ENCODE measurements around the gene SCRN3.
"Not testable (repeated sequence)": the region's sequence is repeated elsewhere in the genome, so short reads cannot be mapped to it uniquely, and the experiment has no call there.

SCRN3 gene, protein sequence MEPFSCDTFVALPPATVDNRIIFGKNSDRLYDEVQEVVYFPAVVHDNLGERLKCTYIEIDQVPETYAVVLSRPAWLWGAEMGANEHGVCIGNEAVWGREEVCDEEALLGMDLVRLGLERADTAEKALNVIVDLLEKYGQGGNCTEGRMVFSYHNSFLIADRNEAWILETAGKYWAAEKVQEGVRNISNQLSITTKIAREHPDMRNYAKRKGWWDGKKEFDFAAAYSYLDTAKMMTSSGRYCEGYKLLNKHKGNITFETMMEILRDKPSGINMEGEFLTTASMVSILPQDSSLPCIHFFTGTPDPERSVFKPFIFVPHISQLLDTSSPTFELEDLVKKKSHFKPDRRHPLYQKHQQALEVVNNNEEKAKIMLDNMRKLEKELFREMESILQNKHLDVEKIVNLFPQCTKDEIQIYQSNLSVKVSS

GRCh38 chr2:174395284-174395968 is at the start of gene SCRN3:
Gene SCRN3 (plus strand): TSS chr2:174395730. CDS start chr2:174398284, 2,554 bp downstream.
- DNase-seq (ENCODE audit: low spot score): peak; percentile 80

GRCh38 chr2:174350018-174350417 is 45.5 kb upstream of the SCRN3 start:
- no peak for DNase-seq (ENCODE audit: low spot score)

DNA sequence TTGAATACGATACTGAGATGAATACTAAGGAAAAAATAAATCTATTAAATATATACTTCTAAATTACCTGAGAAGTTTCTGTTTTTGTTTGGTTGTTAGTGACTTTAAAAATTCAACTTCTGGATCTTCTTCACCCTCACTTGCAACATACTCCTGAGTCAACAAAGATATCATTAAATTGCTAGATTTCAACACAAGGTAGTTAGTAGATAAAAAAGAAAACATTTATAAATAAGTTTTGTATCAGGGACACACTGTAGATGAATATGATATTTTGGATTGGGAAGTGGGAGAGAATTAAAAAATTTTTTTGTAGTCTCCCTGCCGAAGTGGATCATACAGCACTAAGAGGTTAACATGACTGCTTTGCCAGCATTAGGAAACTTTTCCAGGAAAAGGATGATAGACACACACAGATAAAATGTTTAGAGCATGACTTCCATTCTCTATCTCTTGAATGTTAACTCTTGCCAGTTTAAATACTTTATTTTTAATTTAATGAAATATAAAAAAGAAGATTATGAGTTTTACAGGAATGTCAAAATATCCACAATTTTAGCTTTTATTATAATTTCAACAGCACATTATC is 44.8 kb upstream of the SCRN3 start:
- DNase-seq (ENCODE audit: low spot score): no peak

- DNase-seq (ENCODE audit: low spot score): no peak
Measured at GRCh38 chr2:174353004-174353403, 42.5 kb upstream of the SCRN3 start.

- no peak for DNase-seq (ENCODE audit: low spot score)
Measured at GRCh38 chr2:174356347-174356746, 39.2 kb upstream of the SCRN3 start.

DNA sequence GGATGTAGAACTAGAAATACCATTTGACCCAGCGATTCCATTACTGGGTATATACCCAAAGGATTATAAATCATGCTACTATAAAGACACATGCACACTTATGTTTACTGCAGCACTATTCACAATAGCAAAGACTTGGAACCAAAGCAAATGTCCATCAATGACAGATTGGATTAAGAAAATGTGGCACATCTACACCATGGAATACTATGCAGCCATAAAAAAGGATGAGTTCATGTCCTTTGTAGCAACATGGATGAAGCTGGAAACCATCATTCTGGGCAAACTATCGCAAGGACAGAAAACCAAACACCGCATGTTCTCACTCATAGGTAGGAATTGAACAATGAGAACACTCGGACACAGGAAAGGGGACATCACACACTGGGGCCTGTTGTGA is 35.9 kb upstream of the SCRN3 start:
- DNase-seq (ENCODE audit: low spot score): not testable (repeated sequence)

- no peak for DNase-seq (ENCODE audit: low spot score)
Measured at GRCh38 chr2:174362949-174363348, 32.6 kb upstream of the SCRN3 start.

DNA sequence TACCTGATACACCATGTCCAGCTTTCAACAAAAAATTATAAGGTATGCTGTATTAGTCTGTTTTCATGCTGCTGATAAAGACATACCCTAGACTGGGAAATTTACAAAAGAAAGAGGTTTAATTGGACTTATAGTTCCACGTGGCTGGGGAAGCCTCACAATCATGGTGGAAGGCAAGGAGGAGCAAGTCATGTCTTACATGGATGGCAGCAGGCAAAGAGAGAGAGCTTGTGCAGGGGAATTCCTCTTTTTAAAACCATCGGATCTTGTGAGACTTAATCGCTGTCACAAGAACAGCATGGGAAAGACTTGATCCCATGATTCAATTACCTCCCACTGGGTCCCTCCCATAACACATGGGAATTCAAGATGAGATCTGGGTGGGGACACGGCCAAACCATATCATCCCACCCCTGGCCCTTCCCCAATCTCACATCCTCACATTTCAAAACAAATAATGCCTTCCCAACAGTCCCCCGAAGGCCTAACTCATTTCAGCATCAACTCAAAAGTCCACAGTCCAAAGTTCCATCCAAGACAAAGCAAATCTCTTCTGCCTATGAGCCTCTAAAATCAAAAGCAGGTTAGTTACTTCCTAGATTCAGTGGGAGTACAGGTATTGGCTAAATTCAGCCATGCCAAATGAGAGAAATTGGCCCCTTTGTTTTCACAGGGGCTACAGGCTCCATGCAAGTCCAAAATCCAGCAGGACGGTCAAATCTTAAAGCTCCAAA is 31.9 kb upstream of the SCRN3 start:
- not testable (repeated sequence) for DNase-seq (ENCODE audit: low spot score)

GRCh38 chr2:174364628-174365027 is 30.9 kb upstream of the SCRN3 start:
- DNase-seq (ENCODE audit: low spot score): no peak

GRCh38 chr2:174365571-174365970 is 30.0 kb upstream of the SCRN3 start:
- DNase-seq (ENCODE audit: low spot score): no peak

DNA sequence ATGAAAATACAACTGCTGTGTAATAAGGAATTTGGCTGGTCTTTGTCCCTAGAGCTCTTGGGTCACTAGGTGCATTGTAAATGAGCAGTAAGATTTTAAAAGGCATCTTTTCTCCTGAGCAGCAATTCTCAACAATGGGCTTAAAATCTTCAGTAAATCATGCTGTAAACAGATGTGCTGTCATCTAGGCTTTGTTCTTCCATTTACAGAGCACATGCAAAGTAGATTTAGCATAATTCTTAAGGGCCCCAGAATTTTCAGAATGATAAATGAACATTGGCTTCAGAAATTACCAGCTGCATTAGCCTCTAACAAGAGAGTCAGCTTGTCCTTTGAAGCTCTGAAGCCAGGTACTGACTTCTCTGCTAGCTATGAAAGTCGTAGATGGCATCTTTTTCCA is 26.8 kb upstream of the SCRN3 start:
- no peak for DNase-seq (ENCODE audit: low spot score)

DNA sequence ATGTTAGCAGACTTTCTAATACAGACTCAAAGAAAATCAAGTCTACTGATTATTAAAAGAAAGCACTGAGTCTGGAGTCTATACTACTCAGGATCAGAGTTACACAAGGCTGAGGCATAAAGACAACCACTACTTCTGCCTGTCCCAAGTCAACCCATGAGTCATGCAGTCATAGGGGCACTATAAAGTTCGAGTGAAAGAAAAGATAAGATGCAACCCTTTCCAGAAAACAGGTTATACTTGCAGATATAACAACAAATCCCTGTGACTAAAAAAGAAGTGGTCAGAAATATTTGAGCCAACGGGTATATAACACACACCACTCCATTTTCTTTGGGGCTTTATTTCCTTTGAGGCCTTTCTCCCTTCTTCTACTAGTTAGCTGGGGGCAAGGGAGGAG is 18.6 kb upstream of the SCRN3 start:
- no peak for DNase-seq (ENCODE audit: low spot score)

DNA sequence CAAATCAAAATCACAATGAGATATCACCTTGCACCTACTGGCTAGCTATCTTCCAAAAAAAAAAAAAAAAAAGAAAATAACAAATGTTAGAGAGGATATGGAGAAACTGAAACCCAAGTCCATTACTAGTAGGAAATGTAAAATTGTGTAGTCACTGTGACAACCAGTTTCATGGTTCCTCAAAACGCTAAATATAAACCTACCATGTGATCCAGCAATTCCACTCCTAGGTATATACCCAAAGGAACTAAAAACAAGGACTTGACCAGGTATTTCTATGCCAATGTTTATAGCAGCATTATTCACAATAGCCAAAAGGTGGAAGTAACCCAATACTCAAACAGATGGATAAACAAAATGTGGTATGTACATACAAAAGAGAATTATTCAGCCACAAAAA is 11.7 kb upstream of the SCRN3 start:
- no peak for DNase-seq (ENCODE audit: low spot score)

GRCh38 chr2:174385201-174385600 is 10.3 kb upstream of the SCRN3 start:
- no peak for DNase-seq (ENCODE audit: low spot score)

GRCh38 chr2:174388706-174389105 is 6.8 kb upstream of the SCRN3 start:
- DNase-seq (ENCODE audit: low spot score): not testable (repeated sequence)

- DNase-seq (ENCODE audit: low spot score): no peak
Measured at GRCh38 chr2:174389542-174389941, 6.0 kb upstream of the SCRN3 start.

- DNase-seq (ENCODE audit: low spot score): not testable (repeated sequence)
Measured at GRCh38 chr2:174390303-174390702, 5.2 kb upstream of the SCRN3 start.

GRCh38 chr2:174392706-174393105 is 2.8 kb upstream of the SCRN3 start:
- no peak for DNase-seq (ENCODE audit: low spot score)

DNA sequence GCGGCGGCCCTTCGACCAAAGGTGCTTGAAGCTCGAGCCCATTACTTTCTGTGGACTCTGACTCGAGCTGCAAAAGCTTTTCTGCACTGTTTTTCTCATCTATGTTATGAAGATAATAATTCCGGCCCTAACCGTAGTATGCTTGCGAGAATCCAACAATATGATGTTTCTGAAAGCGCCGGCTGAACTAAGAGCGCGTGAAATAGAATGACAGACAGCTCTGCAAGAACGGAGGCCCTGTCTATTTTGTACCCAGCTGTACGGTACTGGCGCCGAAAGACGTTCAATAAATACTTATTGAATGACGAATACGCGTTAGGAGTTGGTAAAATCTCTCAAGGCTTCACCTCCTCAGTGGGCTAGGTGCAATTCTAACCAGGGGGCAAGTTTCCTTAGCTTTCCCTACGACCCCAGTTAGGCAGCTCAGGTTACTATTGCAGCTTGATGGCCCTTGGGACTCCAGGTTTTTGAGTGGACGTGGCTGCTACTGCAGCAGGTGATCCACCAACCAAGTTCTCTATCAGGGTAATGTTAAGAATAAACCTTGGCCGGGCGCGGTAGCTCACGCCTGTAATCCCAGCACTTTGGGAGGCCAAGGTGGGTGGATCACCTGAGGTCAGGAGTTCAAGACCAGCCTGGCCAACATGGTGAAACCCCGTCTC is 570 bp downstream of the SCRN3 start:
- no peak for DNase-seq (ENCODE audit: low spot score)

DNA sequence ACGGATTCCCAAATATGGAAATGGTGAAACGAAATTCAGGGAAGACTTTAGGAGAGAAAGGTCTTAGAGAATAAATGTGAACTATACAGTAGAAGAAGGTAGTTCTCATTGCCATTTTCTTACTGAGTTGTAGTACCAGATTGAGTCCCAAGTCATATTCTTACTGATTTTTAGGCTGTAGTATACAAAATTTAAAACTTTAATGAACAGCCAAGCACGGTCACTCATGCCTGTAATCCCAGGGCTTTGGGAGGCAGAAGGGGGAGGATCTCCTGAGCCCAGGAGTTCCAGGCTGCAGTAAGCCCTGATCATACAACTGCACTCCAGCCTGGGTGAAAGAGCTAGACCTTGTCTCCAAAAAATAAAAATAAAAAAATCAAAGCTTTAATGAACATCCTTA is 2.2 kb downstream of the SCRN3 start:
- DNase-seq (ENCODE audit: low spot score): no peak

- no peak for DNase-seq (ENCODE audit: low spot score)
Measured at GRCh38 chr2:174399171-174399570, 3.6 kb downstream of the SCRN3 start.

GRCh38 chr2:174400853-174401252 is 5.3 kb downstream of the SCRN3 start:
- DNase-seq (ENCODE audit: low spot score): no peak
